HUES6 (cell line): ENCODE measurements around the gene LHB.
"Not testable (repeated sequence)": the region's sequence is repeated elsewhere in the genome, so short reads cannot be mapped to it uniquely, and the experiment has no call there.

Experiments used
- H3K27ac ChIP-seq: 2 replicates; pipeline ENCODE4 v1.7.0; 2013; ENCODE audit warnings: low read depth, mild to moderate bottlenecking, low read length, inconsistent platforms
- H3K27me3 ChIP-seq: 2 replicates; pipeline ENCODE4 v1.6.1; 2013; ENCODE audit warnings: low read length; ENCODE audit not compliant: control insufficient read depth, insufficient read depth
- H3K36me3 ChIP-seq: 2 replicates; pipeline ENCODE4 v1.6.1; 2013; ENCODE audit warnings: low read length; ENCODE audit not compliant: control insufficient read depth, insufficient read depth
- H3K4me1 ChIP-seq: 2 replicates; pipeline ENCODE4 v1.6.1; 2013; ENCODE audit warnings: low read length; ENCODE audit not compliant: control insufficient read depth, insufficient read depth
- H3K4me3 ChIP-seq: 2 replicates; pipeline ENCODE4 v1.5.1; 2013; ENCODE audit warnings: low read depth, low read length
- H3K9ac ChIP-seq: one replicate; pipeline ENCODE4 v1.6.1; 2013; ENCODE audit warnings: mild to moderate bottlenecking, low read length
- H3K9me3 ChIP-seq: 2 replicates; pipeline ENCODE4 v1.6.1; 2013; ENCODE audit warnings: low read depth, low read length; ENCODE audit not compliant: control insufficient read depth, insufficient read depth

LHB gene

DNA sequence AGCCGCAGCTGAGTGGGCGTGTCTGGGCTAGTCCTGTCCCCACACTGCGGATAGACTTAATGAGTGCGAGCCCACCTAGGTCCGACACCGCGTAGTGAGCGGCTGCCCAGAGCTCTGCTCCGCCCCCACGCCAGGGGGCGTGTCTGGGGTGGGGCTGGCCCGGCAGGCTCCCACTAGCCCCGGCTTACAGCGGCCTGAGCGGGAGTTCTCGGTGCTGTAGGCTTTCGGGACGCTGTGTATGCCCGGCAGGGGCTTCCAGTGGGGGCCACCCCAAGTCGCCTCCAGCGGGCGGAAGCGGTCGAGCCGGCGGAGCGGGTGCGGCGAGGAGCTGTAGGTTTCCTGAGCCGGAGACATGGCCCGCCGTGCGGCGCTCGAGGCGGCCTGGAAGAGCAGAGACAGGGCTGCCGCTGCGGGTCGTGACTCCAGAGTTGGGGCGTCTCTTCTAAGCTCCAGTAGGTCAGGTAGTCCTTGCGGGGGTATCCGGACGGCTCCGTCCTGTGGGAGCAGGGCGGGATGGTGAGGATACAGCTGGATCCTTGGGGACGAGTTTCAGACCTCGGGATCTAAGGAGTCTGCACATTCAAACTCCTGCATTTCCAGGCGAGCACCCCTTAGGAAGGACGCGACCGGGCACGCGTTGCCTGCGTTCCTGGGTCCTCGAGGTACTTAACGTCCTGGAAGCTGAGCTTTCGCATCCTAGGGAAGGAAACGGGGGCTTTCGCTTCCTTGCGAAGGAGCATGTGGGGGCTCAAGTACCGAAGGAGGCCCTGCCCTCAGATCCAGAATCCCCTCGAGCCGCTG lies 39.4 kb upstream of the LHB start:
- Histone ChIP-seq H3K27me3 (peaks cover 66% of the 10 kb centered on the region), H3K9me3 (no peaks in the 10 kb centered on the region), H3K27ac (no peak overlapping the region), H3K9ac (peak overlapping the region; percentile 48), H3K4me3 (peak overlapping the region; percentile 72), H3K36me3 (no peaks in the 10 kb centered on the region), H3K4me1 (peaks cover 13% of the 10 kb centered on the region; the same call in 1 of the 2 replicates)

DNA sequence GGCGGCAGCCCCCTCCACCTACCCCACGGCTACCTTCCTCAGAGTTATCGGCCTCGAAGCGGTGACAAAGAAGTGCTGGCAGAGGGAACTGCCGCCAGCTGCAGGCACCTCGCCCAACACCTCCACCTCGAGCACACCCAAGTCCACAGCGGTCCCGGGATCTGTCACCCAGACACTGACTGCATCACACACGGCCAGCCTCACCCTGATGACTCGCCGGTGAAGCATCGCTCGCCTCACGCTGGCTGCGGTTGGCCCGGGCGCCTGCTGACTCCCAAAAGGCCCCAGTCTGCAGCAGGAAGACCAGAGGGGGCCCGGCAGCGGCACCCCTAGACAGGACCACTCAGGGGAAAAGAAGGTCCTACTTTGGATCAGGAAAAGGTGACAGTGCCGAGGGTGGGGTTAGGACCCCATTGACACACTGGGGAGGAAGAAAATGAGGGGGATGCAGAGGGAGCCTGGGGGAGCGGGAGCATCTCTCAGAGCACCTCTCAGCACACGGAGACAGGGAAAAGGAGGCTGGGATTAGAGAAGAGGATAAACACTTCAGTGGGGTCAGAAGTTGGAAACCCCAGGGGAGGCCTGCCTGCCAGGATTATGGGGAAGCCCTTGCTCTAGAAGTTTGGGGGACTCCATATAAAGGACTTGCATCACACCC lies 33.6 kb upstream of the LHB start:
- not testable (repeated sequence) for H3K36me3 ChIP-seq, H3K9me3 ChIP-seq, H3K4me3 ChIP-seq, H3K4me1 ChIP-seq, H3K27ac ChIP-seq, H3K9ac ChIP-seq
- peaks cover 14% of the 10 kb centered on the region for H3K27me3 ChIP-seq

DNA sequence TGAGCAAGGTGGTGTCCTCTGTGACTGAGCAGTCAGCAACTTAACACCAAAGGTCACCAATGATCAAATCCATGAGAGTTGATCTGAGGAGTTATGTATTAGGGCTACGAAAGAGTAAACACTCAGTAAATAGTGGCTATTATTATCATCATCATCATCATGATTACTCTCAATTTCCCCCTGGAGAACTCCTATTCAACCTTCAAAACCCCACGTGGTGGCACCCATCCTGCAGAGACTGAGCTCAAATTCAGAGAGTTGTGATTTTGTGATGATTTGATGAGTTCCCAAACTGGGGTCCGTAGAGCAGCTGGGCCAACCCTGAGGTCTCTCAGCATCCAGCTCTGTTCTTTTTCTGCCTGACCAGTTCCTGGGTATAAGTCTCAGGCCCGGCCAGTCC lies 32.9 kb upstream of the LHB start:
- not testable (repeated sequence) for H3K9ac ChIP-seq, H3K27ac ChIP-seq, H3K36me3 ChIP-seq, H3K4me3 ChIP-seq, H3K27me3 ChIP-seq, H3K9me3 ChIP-seq, H3K4me1 ChIP-seq

DNA sequence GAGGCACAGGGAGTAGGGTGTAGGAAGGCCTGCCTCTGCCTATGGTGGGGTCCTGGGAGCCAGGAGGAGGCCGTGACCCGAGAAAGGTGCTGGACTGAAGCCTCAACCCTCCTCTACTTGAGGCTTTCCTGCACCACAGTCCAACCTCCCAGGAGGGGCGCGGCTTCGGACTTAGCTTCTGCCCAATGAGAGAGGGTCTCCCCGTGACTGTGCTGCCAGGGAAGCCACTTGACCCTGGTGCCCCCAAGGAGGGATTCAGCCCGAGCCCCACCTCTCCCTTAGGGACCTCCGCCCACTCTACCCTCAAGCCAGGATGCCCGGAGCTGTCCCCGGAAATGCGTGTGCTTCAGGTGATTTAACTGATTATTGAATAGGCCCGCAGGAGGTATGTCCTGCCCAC lies 32.1 kb upstream of the LHB start, which contains the start of gene CGB8:
CGB8 (minus strand) TSS at position 101 of the 400 bp plus-strand sequence. CDS start 372 bp downstream, outside the sequence.
- not testable (repeated sequence) for H3K4me1 ChIP-seq, H3K27me3 ChIP-seq, H3K36me3 ChIP-seq, H3K27ac ChIP-seq, H3K9ac ChIP-seq, H3K4me3 ChIP-seq, H3K9me3 ChIP-seq

DNA sequence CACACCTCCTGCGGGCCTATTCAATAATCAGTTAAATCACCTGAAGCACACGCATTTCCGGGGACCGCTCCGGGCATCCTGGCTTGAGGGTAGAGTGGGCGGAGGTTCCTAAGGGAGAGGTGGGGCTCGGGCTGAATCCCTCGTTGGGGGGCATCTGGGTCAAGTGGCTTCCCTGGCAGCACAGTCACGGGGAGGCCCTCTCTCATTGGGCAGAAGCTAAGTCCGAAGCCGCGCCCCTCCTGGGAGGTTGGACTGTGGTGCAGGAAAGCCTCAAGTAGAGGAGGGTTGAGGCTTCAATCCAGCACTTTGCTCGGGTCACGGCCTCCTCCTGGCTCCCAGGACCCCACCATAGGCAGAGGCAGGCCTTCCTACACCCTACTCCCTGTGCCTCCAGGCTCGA lies 26.7 kb upstream of the LHB start, which contains the start of gene CGB5:
CGB5 (plus strand) TSS at position 301 of the 400 bp plus-strand sequence. CDS start 362 bp downstream, outside the sequence.
- H3K27ac ChIP-seq, H3K9ac ChIP-seq, H3K4me1 ChIP-seq, H3K27me3 ChIP-seq, H3K36me3 ChIP-seq, H3K4me3 ChIP-seq, H3K9me3 ChIP-seq: not testable (repeated sequence)

DNA sequence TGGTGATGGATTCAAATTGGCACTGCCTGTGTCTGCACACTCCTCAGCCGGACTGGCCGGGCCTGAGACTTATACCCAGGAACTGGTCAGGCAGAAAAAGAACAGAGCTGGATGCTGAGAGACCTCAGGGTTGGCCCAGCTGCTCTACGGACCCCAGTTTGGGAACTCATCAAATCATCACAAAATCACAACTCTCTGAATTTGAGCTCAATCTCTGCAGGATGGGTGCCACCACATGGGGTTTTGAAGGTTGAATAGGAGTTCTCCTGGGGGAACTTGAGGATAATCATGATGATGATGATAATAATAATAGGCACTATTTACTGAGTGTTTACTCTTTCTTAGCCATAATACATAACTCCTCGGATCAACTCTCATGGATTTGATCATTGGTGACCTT lies 25.8 kb upstream of the LHB start:
- H3K4me3 ChIP-seq, H3K4me1 ChIP-seq, H3K36me3 ChIP-seq, H3K27me3 ChIP-seq, H3K9me3 ChIP-seq, H3K9ac ChIP-seq, H3K27ac ChIP-seq: not testable (repeated sequence)

DNA sequence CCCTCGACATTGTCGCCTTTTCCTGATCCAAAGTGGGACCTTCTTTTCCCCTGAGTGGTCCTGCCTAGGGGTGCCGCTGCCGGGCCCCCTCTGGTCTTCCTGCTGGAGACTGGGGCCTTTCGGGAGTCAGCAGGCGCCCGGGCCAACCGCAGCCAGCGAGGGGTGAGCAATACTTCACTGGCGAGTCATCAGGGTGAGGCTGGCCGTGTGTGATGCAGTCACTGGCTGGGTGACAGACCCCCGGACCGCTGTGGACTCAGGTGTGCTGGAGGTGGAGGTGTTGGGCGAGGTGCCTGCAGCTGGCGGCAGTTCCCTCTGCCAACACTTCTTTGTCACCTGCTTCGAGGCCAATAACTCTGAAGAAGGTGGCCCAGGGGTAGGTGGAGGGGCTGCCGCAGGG lies 25.3 kb upstream of the LHB start:
- Histone ChIP-seq H3K27ac (no peak overlapping the region), H3K9ac (no peak overlapping the region), H3K4me1 (peaks cover 2% of the 10 kb centered on the region; the same call in 1 of the 2 replicates), H3K9me3 (no peaks in the 10 kb centered on the region), H3K36me3 (no peaks in the 10 kb centered on the region), H3K4me3 (no peak overlapping the region), H3K27me3 (no peaks in the 10 kb centered on the region)

DNA sequence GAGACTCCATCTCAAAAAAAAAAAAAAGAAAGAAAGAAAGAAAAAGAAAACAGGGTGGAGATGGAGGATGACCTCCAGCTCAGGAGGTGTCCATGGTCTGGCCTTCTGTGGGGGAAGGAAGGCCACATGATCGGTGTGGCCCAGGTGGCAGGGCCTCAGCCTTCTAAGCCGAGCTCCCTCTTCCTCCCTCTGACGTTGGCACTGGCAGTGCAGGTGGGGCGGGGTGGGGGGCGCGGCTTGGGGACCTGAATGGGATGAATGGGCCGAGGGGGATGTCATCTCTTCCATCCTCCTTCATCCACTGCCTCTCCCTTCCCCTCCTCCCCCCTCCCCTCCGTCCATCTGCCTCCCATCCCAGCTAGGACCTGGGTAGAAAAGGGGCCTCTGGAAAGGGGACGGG lies 22.8 kb upstream of the LHB start:
- H3K27ac ChIP-seq, H3K9ac ChIP-seq, H3K4me3 ChIP-seq, H3K27me3 ChIP-seq, H3K36me3 ChIP-seq, H3K9me3 ChIP-seq, H3K4me1 ChIP-seq: not testable (repeated sequence)

DNA sequence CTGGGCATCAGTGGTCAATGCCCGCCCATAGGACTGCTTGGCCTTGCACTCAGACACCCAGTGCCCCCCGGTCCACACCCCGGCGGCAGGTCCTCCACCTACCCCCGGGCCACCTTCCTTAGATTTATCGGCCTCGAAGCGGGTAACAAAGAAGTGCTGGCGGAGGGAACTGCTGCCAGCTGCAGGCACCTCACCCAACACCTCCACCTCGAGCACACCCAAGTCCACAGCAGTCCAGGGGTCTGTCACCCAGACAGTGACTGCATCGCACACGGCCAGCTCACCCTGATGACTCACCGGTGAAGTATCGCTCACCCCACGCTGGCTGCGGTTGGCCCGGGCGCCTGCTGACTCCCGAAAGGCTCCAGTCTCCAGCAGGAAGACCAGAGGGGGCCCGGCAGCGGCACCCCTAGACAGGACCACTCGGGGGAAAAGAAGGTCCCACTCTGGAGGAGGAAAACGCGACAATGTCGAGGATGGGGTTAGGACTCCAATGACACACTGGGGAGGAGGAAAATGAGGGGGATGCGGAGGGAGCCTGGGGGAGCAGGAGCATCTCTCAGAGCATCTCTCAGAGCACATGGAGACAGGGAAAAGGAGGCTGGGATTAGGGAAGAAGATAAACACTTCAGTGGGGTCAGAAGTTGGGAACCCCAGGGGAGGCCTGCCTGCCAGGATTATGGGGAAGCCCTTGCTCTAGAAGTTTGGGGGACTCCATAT lies 21.8 kb upstream of the LHB start:
- H3K27ac ChIP-seq, H3K4me1 ChIP-seq, H3K9ac ChIP-seq, H3K9me3 ChIP-seq, H3K36me3 ChIP-seq, H3K27me3 ChIP-seq, H3K4me3 ChIP-seq: not testable (repeated sequence)

DNA sequence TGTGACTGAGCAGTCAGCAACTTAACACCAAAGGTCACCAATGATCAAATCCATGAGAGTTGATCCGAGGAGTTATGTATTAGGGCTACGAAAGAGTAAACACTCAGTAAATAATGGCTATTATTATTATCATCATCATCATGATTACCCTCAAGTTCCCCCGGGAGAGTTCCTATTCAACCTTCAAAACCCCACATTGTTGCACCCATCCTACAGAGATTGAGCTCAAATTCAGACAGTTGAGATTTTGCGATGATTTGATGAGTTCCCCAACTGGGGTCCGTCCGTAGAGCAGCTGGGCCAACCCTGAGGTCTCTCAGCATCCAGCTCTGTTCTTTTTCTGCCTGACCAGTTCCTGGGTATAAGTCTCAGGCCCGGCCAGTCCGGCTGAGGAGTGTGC lies 21.2 kb upstream of the LHB start:
- H3K4me1 ChIP-seq, H3K4me3 ChIP-seq, H3K36me3 ChIP-seq, H3K9ac ChIP-seq, H3K27me3 ChIP-seq, H3K9me3 ChIP-seq, H3K27ac ChIP-seq: not testable (repeated sequence)

DNA sequence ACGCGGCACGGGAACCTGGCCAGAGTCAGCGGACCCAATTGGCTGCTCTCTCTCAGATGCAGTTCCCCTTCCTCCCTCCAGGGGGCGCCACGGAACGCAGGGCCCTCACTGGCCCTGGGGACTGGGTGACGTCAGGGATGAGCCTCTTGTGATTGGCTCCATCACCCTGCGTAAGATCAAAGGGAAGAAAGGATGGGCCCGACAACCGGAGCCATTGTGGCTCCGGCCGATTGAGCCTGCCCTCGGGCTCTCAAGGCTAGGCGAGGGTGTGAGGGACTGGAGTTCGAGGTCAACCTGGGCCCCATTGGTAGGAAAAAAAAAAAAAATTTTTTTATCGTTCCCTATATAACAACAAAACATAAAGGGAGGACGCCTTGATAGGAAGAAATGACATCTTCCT lies 19.9 kb upstream of the LHB start, which contains the start of gene CGB1:
CGB1 (minus strand) TSS at position 81 of the 400 bp plus-strand sequence. CDS start 184 bp downstream, outside the sequence.
- not testable (repeated sequence) for H3K4me1 ChIP-seq, H3K27ac ChIP-seq, H3K27me3 ChIP-seq, H3K9ac ChIP-seq, H3K9me3 ChIP-seq, H3K36me3 ChIP-seq
- H3K4me3 ChIP-seq = peak within 1 kb of the TSS; percentile 16; the same call in 1 of the 2 replicates
